HS-27A (cell line): Measurements from ENCODE around the gene SKA1.
"Not testable (repeated sequence)": the region's sequence is repeated elsewhere in the genome, so short reads cannot be mapped to it uniquely, and the experiment has no call there.

Experiments
- DNase-seq: peaks from one replicate; pipeline ENCODE4 v3.0.0-alpha.2; 2012; ENCODE audit warnings: low read depth, missing footprints

The SKA1 gene

GRCh38 chr18:50395093-50395492 is 20.2 kb downstream of the SKA1 start:
- no peak for DNase-seq

GRCh38 chr18:50396005-50396660 is 21.3 kb downstream of the SKA1 start:
- DNase-seq: no peak

GRCh38 chr18:50397023-50397422 is 22.2 kb downstream of the SKA1 start:
- no peak for DNase-seq

- DNase-seq: no peak
These were observed 23.3 kb downstream of the SKA1 start for GRCh38 chr18:50398099-50398498.

- no peak for DNase-seq
These were observed 24.1 kb downstream of the SKA1 start for GRCh38 chr18:50398947-50399346.

- no peak for DNase-seq
These were observed 24.7 kb downstream of the SKA1 start for GRCh38 chr18:50399582-50399981.

GRCh38 chr18:50400438-50400837 is 25.6 kb downstream of the SKA1 start:
- DNase-seq: not testable (repeated sequence)

GRCh38 chr18:50401295-50401694 is 26.4 kb downstream of the SKA1 start:
- DNase-seq: no peak

GRCh38 chr18:50401888-50402287 is 27.0 kb downstream of the SKA1 start:
- no peak for DNase-seq

GRCh38 chr18:50404752-50405581 is 30.1 kb downstream of the SKA1 start:
- not testable (repeated sequence) for DNase-seq

- no peak for DNase-seq
These were observed 30.9 kb downstream of the SKA1 start for GRCh38 chr18:50405582-50406271.

GRCh38 chr18:50409236-50409635 is 34.4 kb downstream of the SKA1 start:
- DNase-seq: no peak

- DNase-seq: no peak
These were observed 35.2 kb downstream of the SKA1 start for GRCh38 chr18:50410008-50410407.

- no peak for DNase-seq
These were observed 36.0 kb downstream of the SKA1 start for GRCh38 chr18:50410894-50411293.

GRCh38 chr18:50416832-50417231 is 42.0 kb downstream of the SKA1 start:
- not testable (repeated sequence) for DNase-seq

- DNase-seq: not testable (repeated sequence)
These were observed 42.9 kb downstream of the SKA1 start for GRCh38 chr18:50417705-50418104.

GRCh38 chr18:50418650-50419049 is 43.8 kb downstream of the SKA1 start:
- DNase-seq: no peak

- DNase-seq: no peak
These were observed 47.5 kb downstream of the SKA1 start for GRCh38 chr18:50422286-50422898.

- DNase-seq: no peak
These were observed 50.2 kb downstream of the SKA1 start for GRCh38 chr18:50424877-50425690.

GRCh38 chr18:50427896-50428295 is 53.0 kb downstream of the SKA1 start:
- no peak for DNase-seq

- no peak for DNase-seq
These were observed 53.8 kb downstream of the SKA1 start for GRCh38 chr18:50428531-50429206.
